Activated naive CD8-positive, alpha-beta T cell (primary cell): ENCODE measurements around the gene LHB.
"Not testable (repeated sequence)": the region's sequence is repeated elsewhere in the genome, so short reads cannot be mapped to it uniquely, and the experiment has no call there.

Source experiments
- H3K27ac Mint-ChIP-seq: one replicate; pipeline ENCODE4 v1.8.0; 2021; ENCODE audit warnings: mixed read lengths
- H3K27me3 Mint-ChIP-seq: one replicate; pipeline ENCODE4 v1.8.0; 2021; ENCODE audit warnings: mixed read lengths
- H3K36me3 Mint-ChIP-seq: one replicate; pipeline ENCODE4 v1.8.0; 2021; ENCODE audit warnings: mixed read lengths
- H3K4me1 Mint-ChIP-seq: one replicate; pipeline ENCODE4 v1.8.0; 2021; ENCODE audit warnings: low read depth, mixed read lengths
- H3K4me3 Mint-ChIP-seq: one replicate; pipeline ENCODE4 v1.8.0; 2021; ENCODE audit warnings: mild to moderate bottlenecking, mixed read lengths
- H3K9me3 Mint-ChIP-seq: one replicate; pipeline ENCODE4 v1.8.0; 2021; ENCODE audit warnings: low read depth, mixed read lengths

Gene LHB

GRCh38 chr19:49049011-49049410 lies 32.1 kb upstream of the LHB start, which contains the start of gene CGB8:
Gene CGB8, minus strand, starts transcription at chr19:49049111. Its CDS starts 372 bp downstream, at chr19:49048739.
- not testable (repeated sequence) for H3K27ac Mint-ChIP-seq, H3K4me1 Mint-ChIP-seq, H3K4me3 Mint-ChIP-seq, H3K27me3 Mint-ChIP-seq, H3K36me3 Mint-ChIP-seq, H3K9me3 Mint-ChIP-seq

DNA sequence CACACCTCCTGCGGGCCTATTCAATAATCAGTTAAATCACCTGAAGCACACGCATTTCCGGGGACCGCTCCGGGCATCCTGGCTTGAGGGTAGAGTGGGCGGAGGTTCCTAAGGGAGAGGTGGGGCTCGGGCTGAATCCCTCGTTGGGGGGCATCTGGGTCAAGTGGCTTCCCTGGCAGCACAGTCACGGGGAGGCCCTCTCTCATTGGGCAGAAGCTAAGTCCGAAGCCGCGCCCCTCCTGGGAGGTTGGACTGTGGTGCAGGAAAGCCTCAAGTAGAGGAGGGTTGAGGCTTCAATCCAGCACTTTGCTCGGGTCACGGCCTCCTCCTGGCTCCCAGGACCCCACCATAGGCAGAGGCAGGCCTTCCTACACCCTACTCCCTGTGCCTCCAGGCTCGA lies 26.7 kb upstream of the LHB start, which contains the start of gene CGB5:
Gene CGB5 (plus strand): TSS at position 301 of the 400 bp plus-strand sequence. CDS start 362 bp downstream, outside the sequence.
- H3K4me3 Mint-ChIP-seq, H3K27me3 Mint-ChIP-seq, H3K27ac Mint-ChIP-seq, H3K36me3 Mint-ChIP-seq, H3K4me1 Mint-ChIP-seq, H3K9me3 Mint-ChIP-seq: not testable (repeated sequence)

- H3K27ac Mint-ChIP-seq, H3K27me3 Mint-ChIP-seq, H3K4me3 Mint-ChIP-seq, H3K4me1 Mint-ChIP-seq, H3K9me3 Mint-ChIP-seq, H3K36me3 Mint-ChIP-seq: not testable (repeated sequence)
Measured at GRCh38 chr19:49042666-49043065, 25.8 kb upstream of the LHB start.

DNA sequence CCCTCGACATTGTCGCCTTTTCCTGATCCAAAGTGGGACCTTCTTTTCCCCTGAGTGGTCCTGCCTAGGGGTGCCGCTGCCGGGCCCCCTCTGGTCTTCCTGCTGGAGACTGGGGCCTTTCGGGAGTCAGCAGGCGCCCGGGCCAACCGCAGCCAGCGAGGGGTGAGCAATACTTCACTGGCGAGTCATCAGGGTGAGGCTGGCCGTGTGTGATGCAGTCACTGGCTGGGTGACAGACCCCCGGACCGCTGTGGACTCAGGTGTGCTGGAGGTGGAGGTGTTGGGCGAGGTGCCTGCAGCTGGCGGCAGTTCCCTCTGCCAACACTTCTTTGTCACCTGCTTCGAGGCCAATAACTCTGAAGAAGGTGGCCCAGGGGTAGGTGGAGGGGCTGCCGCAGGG lies 25.3 kb upstream of the LHB start:
- no peaks in the 10 kb centered on the region for H3K4me1 Mint-ChIP-seq
- H3K27ac Mint-ChIP-seq, result no peak overlapping the region
- no peak overlapping the region for H3K4me3 Mint-ChIP-seq
- H3K36me3 Mint-ChIP-seq, result no peaks in the 10 kb centered on the region
- no peaks in the 10 kb centered on the region for H3K27me3 Mint-ChIP-seq
- no peaks in the 10 kb centered on the region for H3K9me3 Mint-ChIP-seq

DNA sequence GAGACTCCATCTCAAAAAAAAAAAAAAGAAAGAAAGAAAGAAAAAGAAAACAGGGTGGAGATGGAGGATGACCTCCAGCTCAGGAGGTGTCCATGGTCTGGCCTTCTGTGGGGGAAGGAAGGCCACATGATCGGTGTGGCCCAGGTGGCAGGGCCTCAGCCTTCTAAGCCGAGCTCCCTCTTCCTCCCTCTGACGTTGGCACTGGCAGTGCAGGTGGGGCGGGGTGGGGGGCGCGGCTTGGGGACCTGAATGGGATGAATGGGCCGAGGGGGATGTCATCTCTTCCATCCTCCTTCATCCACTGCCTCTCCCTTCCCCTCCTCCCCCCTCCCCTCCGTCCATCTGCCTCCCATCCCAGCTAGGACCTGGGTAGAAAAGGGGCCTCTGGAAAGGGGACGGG lies 22.8 kb upstream of the LHB start:
- H3K36me3 Mint-ChIP-seq, H3K27ac Mint-ChIP-seq, H3K4me3 Mint-ChIP-seq, H3K4me1 Mint-ChIP-seq, H3K9me3 Mint-ChIP-seq, H3K27me3 Mint-ChIP-seq: not testable (repeated sequence)

DNA sequence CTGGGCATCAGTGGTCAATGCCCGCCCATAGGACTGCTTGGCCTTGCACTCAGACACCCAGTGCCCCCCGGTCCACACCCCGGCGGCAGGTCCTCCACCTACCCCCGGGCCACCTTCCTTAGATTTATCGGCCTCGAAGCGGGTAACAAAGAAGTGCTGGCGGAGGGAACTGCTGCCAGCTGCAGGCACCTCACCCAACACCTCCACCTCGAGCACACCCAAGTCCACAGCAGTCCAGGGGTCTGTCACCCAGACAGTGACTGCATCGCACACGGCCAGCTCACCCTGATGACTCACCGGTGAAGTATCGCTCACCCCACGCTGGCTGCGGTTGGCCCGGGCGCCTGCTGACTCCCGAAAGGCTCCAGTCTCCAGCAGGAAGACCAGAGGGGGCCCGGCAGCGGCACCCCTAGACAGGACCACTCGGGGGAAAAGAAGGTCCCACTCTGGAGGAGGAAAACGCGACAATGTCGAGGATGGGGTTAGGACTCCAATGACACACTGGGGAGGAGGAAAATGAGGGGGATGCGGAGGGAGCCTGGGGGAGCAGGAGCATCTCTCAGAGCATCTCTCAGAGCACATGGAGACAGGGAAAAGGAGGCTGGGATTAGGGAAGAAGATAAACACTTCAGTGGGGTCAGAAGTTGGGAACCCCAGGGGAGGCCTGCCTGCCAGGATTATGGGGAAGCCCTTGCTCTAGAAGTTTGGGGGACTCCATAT lies 21.8 kb upstream of the LHB start:
- not testable (repeated sequence) for H3K9me3 Mint-ChIP-seq, H3K36me3 Mint-ChIP-seq, H3K4me1 Mint-ChIP-seq, H3K4me3 Mint-ChIP-seq, H3K27ac Mint-ChIP-seq, H3K27me3 Mint-ChIP-seq

DNA sequence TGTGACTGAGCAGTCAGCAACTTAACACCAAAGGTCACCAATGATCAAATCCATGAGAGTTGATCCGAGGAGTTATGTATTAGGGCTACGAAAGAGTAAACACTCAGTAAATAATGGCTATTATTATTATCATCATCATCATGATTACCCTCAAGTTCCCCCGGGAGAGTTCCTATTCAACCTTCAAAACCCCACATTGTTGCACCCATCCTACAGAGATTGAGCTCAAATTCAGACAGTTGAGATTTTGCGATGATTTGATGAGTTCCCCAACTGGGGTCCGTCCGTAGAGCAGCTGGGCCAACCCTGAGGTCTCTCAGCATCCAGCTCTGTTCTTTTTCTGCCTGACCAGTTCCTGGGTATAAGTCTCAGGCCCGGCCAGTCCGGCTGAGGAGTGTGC lies 21.2 kb upstream of the LHB start:
- H3K36me3 Mint-ChIP-seq, H3K27ac Mint-ChIP-seq, H3K4me1 Mint-ChIP-seq, H3K4me3 Mint-ChIP-seq, H3K27me3 Mint-ChIP-seq, H3K9me3 Mint-ChIP-seq: not testable (repeated sequence)

GRCh38 chr19:49036815-49037214 lies 19.9 kb upstream of the LHB start, which contains the start of gene CGB1:
Gene CGB1, minus strand, starts transcription at chr19:49036895. Its CDS starts 184 bp downstream, at chr19:49036711.
- not testable (repeated sequence) for H3K4me3 Mint-ChIP-seq, H3K4me1 Mint-ChIP-seq, H3K36me3 Mint-ChIP-seq, H3K27me3 Mint-ChIP-seq, H3K27ac Mint-ChIP-seq, H3K9me3 Mint-ChIP-seq

GRCh38 chr19:49031642-49032301 lies 14.9 kb upstream of the LHB start, which contains the start of gene CGB2:
Gene CGB2, plus strand, starts transcription at chr19:49031890. Its CDS starts 206 bp downstream, at chr19:49032096.
- not testable (repeated sequence) for H3K36me3 Mint-ChIP-seq, H3K4me1 Mint-ChIP-seq, H3K27me3 Mint-ChIP-seq, H3K27ac Mint-ChIP-seq, H3K4me3 Mint-ChIP-seq, H3K9me3 Mint-ChIP-seq

DNA sequence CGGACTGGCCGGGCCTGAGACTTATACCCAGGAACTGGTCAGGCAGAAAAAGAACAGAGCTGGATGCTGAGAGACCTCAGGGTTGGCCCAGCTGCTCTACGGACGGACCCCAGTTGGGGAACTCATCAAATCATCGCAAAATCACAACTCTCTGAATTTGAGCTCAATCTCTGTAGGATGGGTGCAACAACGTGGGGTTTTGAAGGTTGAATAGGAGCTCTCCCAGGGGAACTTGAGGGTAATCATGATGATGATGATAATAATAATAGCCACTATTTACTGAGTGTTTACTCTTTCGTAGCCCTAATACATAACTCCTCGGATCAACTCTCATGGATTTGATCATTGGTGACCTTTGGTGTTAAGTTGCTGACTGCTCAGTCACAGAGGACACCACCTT lies 13.4 kb upstream of the LHB start:
- not testable (repeated sequence) for H3K4me3 Mint-ChIP-seq, H3K27me3 Mint-ChIP-seq, H3K9me3 Mint-ChIP-seq, H3K4me1 Mint-ChIP-seq, H3K27ac Mint-ChIP-seq, H3K36me3 Mint-ChIP-seq

- H3K27me3 Mint-ChIP-seq, H3K36me3 Mint-ChIP-seq, H3K4me1 Mint-ChIP-seq, H3K4me3 Mint-ChIP-seq, H3K9me3 Mint-ChIP-seq, H3K27ac Mint-ChIP-seq: not testable (repeated sequence)
Measured at GRCh38 chr19:49029749-49030148, 12.9 kb upstream of the LHB start.

- H3K27ac Mint-ChIP-seq, H3K36me3 Mint-ChIP-seq, H3K27me3 Mint-ChIP-seq: not testable (repeated sequence)
Measured at GRCh38 chr19:49028686-49029085, 11.8 kb upstream of the LHB start.

GRCh38 chr19:49025599-49025998 lies 8.7 kb upstream of the LHB start:
- H3K27me3 Mint-ChIP-seq, H3K4me1 Mint-ChIP-seq, H3K27ac Mint-ChIP-seq, H3K9me3 Mint-ChIP-seq, H3K4me3 Mint-ChIP-seq, H3K36me3 Mint-ChIP-seq: not testable (repeated sequence)

More at GRCh38 chr19:49028686-49029085, 11.8 kb upstream of the LHB start:
- H3K4me3 Mint-ChIP-seq, H3K9me3 Mint-ChIP-seq, H3K4me1 Mint-ChIP-seq: not testable (repeated sequence)

DNA sequence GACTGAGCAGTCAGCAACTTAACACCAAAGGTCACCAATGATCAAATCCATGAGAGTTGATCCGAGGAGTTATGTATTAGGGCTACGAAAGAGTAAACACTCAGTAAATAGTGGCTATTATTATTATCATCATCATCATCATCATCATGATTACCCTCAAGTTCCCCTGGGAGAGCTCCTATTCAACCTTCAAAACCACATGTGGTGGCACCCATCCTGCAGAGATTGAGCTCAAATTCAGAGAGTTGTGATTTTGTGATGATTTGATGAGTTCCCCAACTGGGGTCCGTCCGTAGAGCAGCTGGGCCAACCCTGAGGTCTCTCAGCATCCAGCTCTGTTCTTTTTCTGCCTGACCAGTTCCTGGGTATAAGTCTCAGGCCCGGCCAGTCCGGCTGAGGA lies 8.2 kb upstream of the LHB start:
- not testable (repeated sequence) for H3K27ac Mint-ChIP-seq, H3K9me3 Mint-ChIP-seq, H3K4me1 Mint-ChIP-seq, H3K4me3 Mint-ChIP-seq, H3K36me3 Mint-ChIP-seq, H3K27me3 Mint-ChIP-seq

DNA sequence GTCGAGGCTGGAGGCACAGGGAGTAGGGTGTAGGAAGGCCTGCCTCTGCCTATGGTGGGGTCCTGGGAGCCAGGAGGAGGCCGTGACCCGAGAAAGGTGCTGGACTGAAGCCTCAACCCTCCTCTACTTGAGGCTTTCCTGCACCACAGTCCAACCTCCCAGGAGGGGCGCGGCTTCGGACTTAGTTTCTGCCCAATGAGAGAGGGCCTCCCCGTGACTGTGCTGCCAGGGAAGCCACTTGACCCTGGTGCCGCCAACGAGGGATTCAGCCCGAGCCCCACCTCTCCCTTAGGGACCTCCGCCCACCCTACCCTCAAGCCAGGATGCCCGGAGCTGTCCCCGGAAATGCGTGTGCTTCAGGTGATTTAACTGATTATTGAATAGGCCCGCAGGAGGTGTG lies 7.3 kb upstream of the LHB start, which contains the start of gene CGB3:
Gene CGB3 (minus strand): TSS at position 101 of the 400 bp plus-strand sequence. CDS start 362 bp downstream, outside the sequence.
- not testable (repeated sequence) for H3K9me3 Mint-ChIP-seq, H3K36me3 Mint-ChIP-seq, H3K4me3 Mint-ChIP-seq, H3K4me1 Mint-ChIP-seq, H3K27me3 Mint-ChIP-seq, H3K27ac Mint-ChIP-seq

DNA sequence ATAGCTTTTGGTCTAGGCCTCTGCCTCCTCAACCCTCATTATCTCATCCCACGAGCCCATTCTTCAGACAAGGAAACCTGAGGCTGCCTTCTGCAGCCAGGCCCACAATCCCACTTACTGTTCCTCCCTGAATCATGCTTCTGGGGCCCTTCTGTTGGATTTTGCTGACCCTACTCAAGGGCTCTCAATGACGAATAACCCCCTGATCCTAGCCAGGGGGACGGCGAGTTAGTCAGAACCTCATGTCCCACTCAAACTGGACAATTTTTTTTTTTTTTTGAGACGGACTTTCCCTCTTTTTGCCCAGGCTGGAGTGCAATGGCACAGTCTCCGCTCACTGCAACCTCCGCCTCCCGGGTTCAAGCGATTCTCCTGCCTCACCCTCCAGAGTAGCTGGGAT lies 5.2 kb upstream of the LHB start:
- Mint-ChIP-seq H3K27me3 (no peaks in the 10 kb centered on the region), H3K36me3 (no peaks in the 10 kb centered on the region), H3K4me1 (peaks cover 13% of the 10 kb centered on the region), H3K4me3 (no peak overlapping the region), H3K27ac (no peak overlapping the region), H3K9me3 (no peaks in the 10 kb centered on the region)
